Measurements from ENCODE around the gene CD52.
A peak's percentile ranks its signal among the peaks of the same experiment; 100 is the strongest.

DNA sequence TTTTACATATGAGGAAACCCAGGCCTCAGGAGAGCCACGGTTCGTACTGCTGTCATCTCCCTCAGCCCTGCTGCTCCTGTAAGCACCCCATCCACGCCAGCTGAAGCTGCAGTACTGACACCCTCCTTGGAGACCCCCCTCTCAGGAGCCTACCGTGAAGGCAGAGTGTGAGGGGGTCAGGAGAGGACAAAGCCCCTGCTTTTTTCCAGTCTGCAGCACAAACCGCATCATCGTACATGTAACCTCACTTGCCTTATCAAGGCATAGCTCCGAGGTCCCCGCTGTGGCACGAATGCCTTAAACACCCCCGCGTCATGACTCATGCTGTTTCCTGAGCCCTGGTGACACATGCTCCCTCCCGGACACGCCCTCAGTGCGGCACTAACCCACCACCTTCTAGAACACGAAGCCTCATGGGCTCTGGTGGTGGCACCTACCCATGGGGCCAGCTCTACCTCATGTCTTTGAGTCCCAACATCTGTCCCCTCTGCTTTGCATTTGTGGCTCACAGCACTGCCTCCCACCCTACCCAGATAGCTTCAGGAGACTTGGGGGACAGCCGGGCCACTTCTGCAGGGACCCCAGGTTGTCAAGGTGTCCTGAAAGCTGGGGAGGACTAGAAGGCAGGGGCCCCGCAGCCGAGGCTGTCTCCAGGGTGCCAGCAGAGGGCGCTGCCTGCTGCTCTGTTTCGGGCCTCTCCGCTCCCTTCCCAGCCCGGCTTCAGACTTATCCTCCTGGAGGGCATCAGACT lies 33.0 kb upstream of the CD52 start:
- TF ChIP-seq, protein P1, sequence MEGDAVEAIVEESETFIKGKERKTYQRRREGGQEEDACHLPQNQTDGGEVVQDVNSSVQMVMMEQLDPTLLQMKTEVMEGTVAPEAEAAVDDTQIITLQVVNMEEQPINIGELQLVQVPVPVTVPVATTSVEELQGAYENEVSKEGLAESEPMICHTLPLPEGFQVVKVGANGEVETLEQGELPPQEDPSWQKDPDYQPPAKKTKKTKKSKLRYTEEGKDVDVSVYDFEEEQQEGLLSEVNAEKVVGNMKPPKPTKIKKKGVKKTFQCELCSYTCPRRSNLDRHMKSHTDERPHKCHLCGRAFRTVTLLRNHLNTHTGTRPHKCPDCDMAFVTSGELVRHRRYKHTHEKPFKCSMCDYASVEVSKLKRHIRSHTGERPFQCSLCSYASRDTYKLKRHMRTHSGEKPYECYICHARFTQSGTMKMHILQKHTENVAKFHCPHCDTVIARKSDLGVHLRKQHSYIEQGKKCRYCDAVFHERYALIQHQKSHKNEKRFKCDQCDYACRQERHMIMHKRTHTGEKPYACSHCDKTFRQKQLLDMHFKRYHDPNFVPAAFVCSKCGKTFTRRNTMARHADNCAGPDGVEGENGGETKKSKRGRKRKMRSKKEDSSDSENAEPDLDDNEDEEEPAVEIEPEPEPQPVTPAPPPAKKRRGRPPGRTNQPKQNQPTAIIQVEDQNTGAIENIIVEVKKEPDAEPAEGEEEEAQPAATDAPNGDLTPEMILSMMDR (IDR thresholded peaks at IDR 0.05), result peak; percentile 13 to 54 (median 38)
- TF ChIP-seq POLR2A (IDR thresholded peaks at IDR 0.05), result no peak

Measured in uterus (tissue), 2 donors.